OCI-LY3 (cell line): ENCODE measurements around the gene MTIF3.

ENCODE experiments used
- H2AFZ ChIP-seq: fragments of 200-600, 300-600 bp; shearing (Covaris generic); 2 replicates; pipeline ENCODE4 v1.6.0; 2014; ENCODE audit warnings: antibody characterized with exemption, low read depth, low read length
- H3K27ac ChIP-seq: fragments of 200-600, 300-600 bp; sonication (generic); 2 replicates; pipeline ENCODE4 v1.5.1; 2014; ENCODE audit warnings: mild to moderate bottlenecking, low read length, moderate library complexity, mixed read lengths
- H3K27me3 ChIP-seq: fragments of 200-600, 300-600 bp; sonication (generic); 2 replicates; pipeline ENCODE4 v1.6.1; 2014; ENCODE audit warnings: low read depth, low read length, mixed read lengths
- H3K36me3 ChIP-seq: fragments of 200-600, 300-600 bp; sonication (generic); replicated peaks from 2 replicates; pipeline ENCODE3; 2014; ENCODE audit warnings: low read depth, low read length, mixed read lengths
- H3K4me1 ChIP-seq: fragments of 300-600, 200-600 bp; sonication (generic); 2 replicates; pipeline ENCODE4 v1.6.1; 2014; ENCODE audit warnings: low read length, mixed read lengths
- H3K4me2 ChIP-seq: fragments of 200-600, 300-600 bp; sonication (generic); 2 replicates; pipeline ENCODE4 v1.6.1; 2014; ENCODE audit warnings: low read length, mixed read lengths
- H3K4me3 ChIP-seq: fragments of 300-600, 200-600 bp; sonication (generic); 2 replicates; pipeline ENCODE4 v1.5.1; 2014; ENCODE audit warnings: antibody characterized with exemption, mild to moderate bottlenecking, low read length, moderate library complexity
- H3K79me2 ChIP-seq: fragments of 300-600, 200-600 bp; shearing (Covaris generic); 2 replicates; pipeline ENCODE4 v1.6.1; 2014; ENCODE audit warnings: mild to moderate bottlenecking, low read length, mixed read lengths
- H3K9ac ChIP-seq: fragments of 300-600, 200-600 bp; shearing (Covaris generic); 2 replicates; pipeline ENCODE4 v1.6.0; 2014; ENCODE audit warnings: mild to moderate bottlenecking, low read length, moderate library complexity
- H3K9me3 ChIP-seq: fragments of 200-600, 300-600 bp; shearing (Covaris generic); 2 replicates; pipeline ENCODE4 v1.6.1; 2014; ENCODE audit warnings: low read length, mixed read lengths; ENCODE audit not compliant: insufficient read depth
- H4K20me1 ChIP-seq: fragments of 200-600, 300-600 bp; sonication (generic); 2 replicates; pipeline ENCODE4 v1.6.1; 2016; ENCODE audit warnings: low read length, mixed read lengths; ENCODE audit not compliant: insufficient read depth
- EZH2phosphoT487 ChIP-seq: fragments of 200-600 bp; shearing (Covaris generic); IDR thresholded peaks from 2 replicates; pipeline ENCODE4 v1.6.1; 2018; ENCODE audit warnings: antibody characterized with exemption, mixed run types, low read depth
- TF ChIP-seq, protein P1 (sequence below): fragments of 200-600, 300-600 bp; sonication (generic); IDR thresholded peaks from 2 replicates; pipeline ENCODE4 v1.5.1; 2014; ENCODE audit warnings: antibody characterized with exemption, low read length, low read depth

Gene MTIF3

DNA sequence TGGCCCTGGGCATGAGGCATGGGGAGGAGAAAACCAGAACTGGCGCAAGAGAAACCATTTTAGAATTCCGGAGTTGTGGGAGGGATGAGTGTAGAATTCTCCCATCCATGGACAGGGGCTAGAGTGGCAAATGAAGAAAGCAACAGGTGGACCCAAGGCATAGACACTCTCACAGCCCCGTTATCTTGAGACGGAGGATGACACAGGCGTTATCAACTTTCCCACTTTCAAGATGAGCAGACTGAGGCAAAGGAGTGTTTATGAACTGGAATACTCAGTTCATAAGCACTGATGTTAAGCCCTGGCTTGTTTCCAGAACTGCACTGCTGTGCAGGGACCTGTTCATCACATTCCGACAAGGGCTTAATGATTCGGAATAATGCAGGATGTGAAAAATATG, 27.0 kb downstream of the MTIF3 start:
- no peak overlapping the region for H3K4me3 ChIP-seq
- H3K4me1 ChIP-seq, result peaks cover 35% of the 10 kb centered on the region
- peaks cover 34% of the 10 kb centered on the region for H3K36me3 ChIP-seq
- H3K9ac ChIP-seq, result no peak overlapping the region
- H3K27ac ChIP-seq, result no peak overlapping the region
- peaks cover 44% of the 10 kb centered on the region for H3K79me2 ChIP-seq
- H3K27me3 ChIP-seq, result no peaks in the 10 kb centered on the region
- no peak for TF ChIP-seq EZH2phosphoT487
- TF ChIP-seq, protein P1, sequence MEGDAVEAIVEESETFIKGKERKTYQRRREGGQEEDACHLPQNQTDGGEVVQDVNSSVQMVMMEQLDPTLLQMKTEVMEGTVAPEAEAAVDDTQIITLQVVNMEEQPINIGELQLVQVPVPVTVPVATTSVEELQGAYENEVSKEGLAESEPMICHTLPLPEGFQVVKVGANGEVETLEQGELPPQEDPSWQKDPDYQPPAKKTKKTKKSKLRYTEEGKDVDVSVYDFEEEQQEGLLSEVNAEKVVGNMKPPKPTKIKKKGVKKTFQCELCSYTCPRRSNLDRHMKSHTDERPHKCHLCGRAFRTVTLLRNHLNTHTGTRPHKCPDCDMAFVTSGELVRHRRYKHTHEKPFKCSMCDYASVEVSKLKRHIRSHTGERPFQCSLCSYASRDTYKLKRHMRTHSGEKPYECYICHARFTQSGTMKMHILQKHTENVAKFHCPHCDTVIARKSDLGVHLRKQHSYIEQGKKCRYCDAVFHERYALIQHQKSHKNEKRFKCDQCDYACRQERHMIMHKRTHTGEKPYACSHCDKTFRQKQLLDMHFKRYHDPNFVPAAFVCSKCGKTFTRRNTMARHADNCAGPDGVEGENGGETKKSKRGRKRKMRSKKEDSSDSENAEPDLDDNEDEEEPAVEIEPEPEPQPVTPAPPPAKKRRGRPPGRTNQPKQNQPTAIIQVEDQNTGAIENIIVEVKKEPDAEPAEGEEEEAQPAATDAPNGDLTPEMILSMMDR, result no peak
- H3K9me3 ChIP-seq, result no peaks in the 10 kb centered on the region
- H3K4me2 ChIP-seq, result peak overlapping the region; percentile 85
- H4K20me1 ChIP-seq, result peaks cover 15% of the 10 kb centered on the region
- no peak overlapping the region for H2AFZ ChIP-seq

DNA sequence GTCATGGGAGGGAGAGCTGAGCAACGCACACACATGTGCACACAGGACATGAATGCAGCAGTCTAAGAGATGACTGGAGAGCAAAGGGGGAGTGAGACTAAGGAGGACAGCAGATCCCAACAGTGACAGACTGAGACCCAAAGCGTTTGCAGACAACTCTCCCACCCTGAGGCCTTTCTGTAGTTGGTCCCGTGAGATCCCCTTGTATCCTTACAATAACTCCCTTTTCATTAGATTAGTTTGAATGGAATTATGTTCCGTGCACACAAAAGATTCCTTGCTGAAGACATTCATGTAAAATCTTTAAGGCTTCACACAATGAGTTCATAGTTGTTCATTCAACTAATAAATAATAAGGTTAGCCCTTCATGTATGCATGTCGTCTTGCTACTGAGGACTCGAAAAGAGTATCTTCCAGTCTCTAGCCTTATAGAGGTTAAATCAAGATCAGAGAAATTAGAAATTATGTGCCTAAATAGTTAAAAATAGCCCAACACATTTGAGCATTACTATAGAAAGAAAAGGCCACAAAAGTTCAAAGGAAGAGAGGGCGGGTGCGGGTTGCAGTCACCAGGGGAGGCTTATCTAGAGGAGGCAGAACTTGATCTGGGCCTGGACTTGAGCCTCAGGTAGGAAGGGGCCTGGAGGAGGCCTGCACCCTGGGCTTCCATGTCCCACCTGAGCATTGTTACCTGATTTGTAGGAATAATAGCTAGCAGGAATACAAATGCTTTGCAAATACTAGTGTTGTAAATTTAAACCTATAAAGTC, 29.1 kb downstream of the MTIF3 start:
- Histone ChIP-seq H3K36me3 (peaks cover 14% of the 10 kb centered on the region), H3K9ac (no peak overlapping the region), H3K9me3 (no peaks in the 10 kb centered on the region), H2AFZ (no peak overlapping the region), H3K79me2 (peaks cover 24% of the 10 kb centered on the region), H4K20me1 (peaks cover 3% of the 10 kb centered on the region), H3K4me3 (no peak overlapping the region), H3K4me2 (no peak overlapping the region), H3K27me3 (no peaks in the 10 kb centered on the region), H3K4me1 (peaks cover 20% of the 10 kb centered on the region), H3K27ac (no peak overlapping the region)
- TF ChIP-seq, protein P1, result no peak
- no peak for TF ChIP-seq EZH2phosphoT487

DNA sequence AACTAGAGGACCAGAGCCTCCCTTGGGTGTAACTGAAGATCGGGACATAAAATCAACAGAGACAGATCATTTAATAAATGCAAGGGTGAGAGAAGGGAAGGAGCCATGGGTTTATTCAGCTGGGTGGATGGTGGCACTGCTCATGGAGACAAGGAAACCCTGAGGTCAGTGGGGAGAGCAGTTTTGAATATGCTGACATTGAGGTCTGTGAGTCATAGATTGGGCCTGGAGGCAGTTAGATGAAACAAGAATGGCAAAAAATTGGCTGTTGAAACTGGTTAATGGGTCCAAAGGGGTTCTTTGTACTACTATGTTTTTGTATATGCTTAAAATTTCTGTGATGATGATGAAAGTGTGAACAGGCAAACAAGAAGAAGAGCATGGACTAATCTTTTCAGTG, 31.0 kb downstream of the MTIF3 start:
- Histone ChIP-seq H3K4me1 (peaks cover 8% of the 10 kb centered on the region), H3K27ac (no peak overlapping the region), H3K9me3 (no peaks in the 10 kb centered on the region), H3K4me3 (no peak overlapping the region), H2AFZ (no peak overlapping the region), H3K79me2 (peaks cover 5% of the 10 kb centered on the region), H3K36me3 (no peaks in the 10 kb centered on the region), H3K9ac (no peak overlapping the region), H4K20me1 (no peaks in the 10 kb centered on the region), H3K27me3 (no peaks in the 10 kb centered on the region), H3K4me2 (no peak overlapping the region)
- no peak for TF ChIP-seq EZH2phosphoT487
- TF ChIP-seq, protein P1, result no peak

DNA sequence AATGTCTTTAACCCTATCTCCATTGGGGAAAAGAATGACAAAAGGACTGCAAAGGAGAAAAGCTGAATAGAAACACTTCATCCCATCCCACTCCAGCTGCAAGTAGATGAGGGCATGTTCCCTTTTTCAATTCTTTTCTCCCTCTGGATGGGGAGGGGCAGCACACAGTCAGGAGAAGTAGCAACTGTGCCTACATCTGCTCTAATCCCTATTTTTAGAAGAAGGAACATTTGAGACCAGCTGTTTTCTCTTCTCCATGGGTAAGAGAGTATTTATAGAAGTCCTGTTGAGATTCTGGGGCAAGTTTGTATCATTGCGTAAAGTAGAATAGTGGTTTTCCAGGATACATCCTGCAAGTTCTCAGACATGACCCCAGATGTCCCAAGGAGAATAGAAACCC, 35.2 kb downstream of the MTIF3 start:
- H3K27ac ChIP-seq, result no peak overlapping the region
- no peak overlapping the region for H3K4me2 ChIP-seq
- H3K79me2 ChIP-seq, result no peaks in the 10 kb centered on the region
- no peak overlapping the region for H2AFZ ChIP-seq
- TF ChIP-seq EZH2phosphoT487, result no peak
- TF ChIP-seq, protein P1, result no peak
- H3K9ac ChIP-seq, result no peak overlapping the region
- no peaks in the 10 kb centered on the region for H3K36me3 ChIP-seq
- H3K9me3 ChIP-seq, result no peaks in the 10 kb centered on the region
- no peaks in the 10 kb centered on the region for H3K27me3 ChIP-seq
- H3K4me1 ChIP-seq, result peaks cover 9% of the 10 kb centered on the region
- no peaks in the 10 kb centered on the region for H4K20me1 ChIP-seq
- no peak overlapping the region for H3K4me3 ChIP-seq
